AG04450 (cell line): Measurements from ENCODE around the gene PRPH. TPM values are rescaled to one million over a fixed set of nuclear protein-coding genes. Genes with fewer than 3 reads are reported as not detected.

Source experiments
- CTCF ChIA-PET: fragments of 300-600, 350-600 bp; formaldehyde crosslinking; extraction: SDS; loops from one replicate; lab custom pipeline; 2022; ENCODE audit warnings: antibody characterized with exemption, inconsistent platforms; lab: Charles Lee
- POLR2A ChIA-PET: fragments of 350-600 bp; formaldehyde crosslinking; extraction: SDS; loops from one replicate; lab custom pipeline; 2021; ENCODE audit warnings: antibody characterized with exemption, inconsistent platforms; lab: Yijun Ruan, JAX
- DNase-seq: peaks from one replicate; pipeline ENCODE4 v3.0.0-alpha.2; 2011; ENCODE audit warnings: low read depth, low spot score
- H3K27ac ChIP-seq: one replicate; pipeline ENCODE4 v1.5.1; 2012; ENCODE audit warnings: low read depth, low read length, control low read depth
- H3K27me3 ChIP-seq: one replicate; pipeline ENCODE4 v1.6.0; 2012; ENCODE audit warnings: low read length; ENCODE audit not compliant: control insufficient read depth, insufficient read depth
- H3K4me3 ChIP-seq: 2 replicates; pipeline ENCODE4 v1.5.1; 2011; ENCODE audit warnings: mild to moderate bottlenecking, low read depth, low read length, control low read depth
- H3K9me3 ChIP-seq: 2 replicates; pipeline ENCODE4 v1.5.1; 2012; ENCODE audit warnings: low read length; ENCODE audit not compliant: control insufficient read depth, insufficient read depth
- polyA plus RNA-seq: library from polyadenylated mRNA; depleted of rRNA; stranded (reverse); fragments of >200 nt; gene quantifications from 2 replicates; pipeline ENCODE4 v1.2.3, GENCODE V29; 2011
- TF ChIP-seq, protein P1 (sequence below): IDR thresholded peaks from 2 replicates; pipeline ENCODE4 v1.5.1; 2011; ENCODE audit warnings: low read depth, low read length, control low read depth, inconsistent platforms

The PRPH gene
- polyA plus RNA-seq, 1 experiment, result not detected

DNA sequence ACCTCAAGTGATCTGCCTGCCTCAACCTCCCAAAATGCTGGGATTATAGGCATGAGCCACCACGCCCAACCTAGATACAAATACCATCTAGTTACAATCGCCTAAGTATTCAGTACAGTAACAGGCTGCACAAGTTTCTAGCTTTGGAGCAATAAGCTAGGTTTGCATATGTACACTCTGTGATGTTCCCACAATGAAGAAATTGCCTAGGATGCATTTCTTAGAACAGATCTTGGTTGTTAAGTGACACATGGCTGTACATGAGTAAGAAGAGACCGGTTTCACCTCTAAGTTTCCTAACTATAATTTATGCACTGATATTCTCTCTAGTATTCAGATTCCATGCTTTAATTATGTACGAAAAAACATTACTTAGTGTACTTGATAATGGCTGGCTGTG is 35.5 kb upstream of the PRPH start:
- TF ChIP-seq, protein P1, sequence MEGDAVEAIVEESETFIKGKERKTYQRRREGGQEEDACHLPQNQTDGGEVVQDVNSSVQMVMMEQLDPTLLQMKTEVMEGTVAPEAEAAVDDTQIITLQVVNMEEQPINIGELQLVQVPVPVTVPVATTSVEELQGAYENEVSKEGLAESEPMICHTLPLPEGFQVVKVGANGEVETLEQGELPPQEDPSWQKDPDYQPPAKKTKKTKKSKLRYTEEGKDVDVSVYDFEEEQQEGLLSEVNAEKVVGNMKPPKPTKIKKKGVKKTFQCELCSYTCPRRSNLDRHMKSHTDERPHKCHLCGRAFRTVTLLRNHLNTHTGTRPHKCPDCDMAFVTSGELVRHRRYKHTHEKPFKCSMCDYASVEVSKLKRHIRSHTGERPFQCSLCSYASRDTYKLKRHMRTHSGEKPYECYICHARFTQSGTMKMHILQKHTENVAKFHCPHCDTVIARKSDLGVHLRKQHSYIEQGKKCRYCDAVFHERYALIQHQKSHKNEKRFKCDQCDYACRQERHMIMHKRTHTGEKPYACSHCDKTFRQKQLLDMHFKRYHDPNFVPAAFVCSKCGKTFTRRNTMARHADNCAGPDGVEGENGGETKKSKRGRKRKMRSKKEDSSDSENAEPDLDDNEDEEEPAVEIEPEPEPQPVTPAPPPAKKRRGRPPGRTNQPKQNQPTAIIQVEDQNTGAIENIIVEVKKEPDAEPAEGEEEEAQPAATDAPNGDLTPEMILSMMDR, result no peak

DNA sequence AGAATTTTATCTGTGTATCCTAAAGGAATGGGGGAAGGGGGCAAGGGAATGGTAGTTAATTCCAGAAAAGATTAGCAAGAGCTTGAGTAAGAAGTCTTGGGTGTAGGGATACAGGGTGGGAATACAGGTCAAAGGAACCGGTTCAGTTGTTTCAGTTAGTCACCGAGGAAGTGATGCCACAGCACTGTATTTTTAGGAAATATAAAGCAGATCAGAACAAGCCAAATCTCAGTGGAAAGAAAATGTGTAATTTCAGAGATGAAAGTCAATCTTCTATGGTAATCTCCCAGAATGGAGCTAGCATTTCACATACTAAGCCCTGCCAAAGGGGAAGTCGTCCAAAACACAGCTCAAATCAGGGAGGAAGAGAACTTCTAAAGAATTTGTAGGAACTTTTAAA is 34.8 kb upstream of the PRPH start:
- H3K9me3 ChIP-seq, result no peaks in the 10 kb centered on the region; the same call in 1 of the 2 replicates
- no peak overlapping the region for H3K4me3 ChIP-seq
- ChIA-PET POLR2A (interaction anchor here (1.7 kb wide), 1 partner anchor 129 kb away, joined by 5 read pairs; the partner anchor contains the start of gene TUBA1B), CTCF (interaction anchor here (1.2 kb wide), 1 partner anchor 196 kb away, joined by 4 read pairs; no protein-coding TSS in a partner anchor)
- no peak for DNase-seq
- no peaks in the 10 kb centered on the region for H3K27me3 ChIP-seq
- H3K27ac ChIP-seq, result no peak overlapping the region
- TF ChIP-seq, protein P1, result no peak

More for the DNA sequence above, 35.5 kb upstream of the PRPH start:
- DNase-seq, result no peak
- ChIA-PET POLR2A (interaction anchor here (0.7 to 1.7 kb wide), 2 partner anchors 31 to 129 kb away, joined by 4 to 5 read pairs; partner anchors contain the start of gene TUBA1B), CTCF (no interaction called here)
- no peak overlapping the region for H3K27ac ChIP-seq
- no peaks in the 10 kb centered on the region for H3K27me3 ChIP-seq
- H3K9me3 ChIP-seq, result no peaks in the 10 kb centered on the region
- H3K4me3 ChIP-seq, result no peak overlapping the region

DNA sequence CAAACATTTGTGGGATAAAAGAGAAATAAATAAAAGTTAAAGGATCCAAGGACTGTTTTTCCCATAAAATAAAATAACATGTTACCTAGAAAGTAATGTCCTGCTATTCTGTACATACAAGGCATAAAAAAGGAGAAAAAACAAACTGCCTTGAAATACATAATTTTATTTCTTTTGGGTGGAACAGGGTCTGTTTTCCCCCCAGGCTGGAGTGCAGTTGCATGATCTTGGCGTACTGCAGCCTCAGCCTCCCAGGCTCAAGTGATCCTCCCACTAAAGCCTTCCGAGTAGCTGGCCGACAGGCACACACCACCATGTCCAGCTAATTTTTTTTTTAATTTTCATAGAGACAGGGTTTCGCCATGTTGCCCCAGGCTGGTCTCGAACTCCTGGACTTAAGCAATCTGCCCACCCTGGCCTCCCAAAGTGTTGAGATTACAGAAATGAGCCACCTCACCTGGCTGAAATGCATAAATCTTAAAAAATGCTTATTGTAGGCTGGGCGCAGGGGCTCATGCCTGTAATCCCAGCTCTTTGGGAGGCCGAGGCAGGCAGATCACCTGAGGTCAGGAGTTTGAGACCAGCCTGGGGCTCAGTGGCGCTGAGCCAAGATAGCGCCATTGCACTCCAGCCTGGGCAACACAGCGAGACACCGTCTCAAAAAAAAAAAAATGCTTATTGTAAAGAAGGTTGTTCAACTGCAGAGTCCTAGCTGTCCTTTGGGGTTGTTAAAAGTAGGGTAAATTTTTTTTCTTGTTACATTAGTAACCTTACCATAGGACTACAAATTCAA is 34.2 kb upstream of the PRPH start:
- H3K27ac ChIP-seq, result peak overlapping the region; percentile 59
- CTCF ChIA-PET, result interaction anchor here (1.2 kb wide), 1 partner anchor 196 kb away, joined by 4 read pairs; no protein-coding TSS in a partner anchor
- peaks cover 2% of the 10 kb centered on the region for H3K9me3 ChIP-seq
- no peaks in the 10 kb centered on the region for H3K27me3 ChIP-seq
- TF ChIP-seq, protein P1, result no peak
- POLR2A ChIA-PET, result interaction anchor here (0.5 to 1.7 kb wide), 2 partner anchors 66 to 130 kb away, joined by 5 to 9 read pairs; partner anchors contain the start of gene TUBA1B
- no peak for DNase-seq
- no peak overlapping the region for H3K4me3 ChIP-seq

DNA sequence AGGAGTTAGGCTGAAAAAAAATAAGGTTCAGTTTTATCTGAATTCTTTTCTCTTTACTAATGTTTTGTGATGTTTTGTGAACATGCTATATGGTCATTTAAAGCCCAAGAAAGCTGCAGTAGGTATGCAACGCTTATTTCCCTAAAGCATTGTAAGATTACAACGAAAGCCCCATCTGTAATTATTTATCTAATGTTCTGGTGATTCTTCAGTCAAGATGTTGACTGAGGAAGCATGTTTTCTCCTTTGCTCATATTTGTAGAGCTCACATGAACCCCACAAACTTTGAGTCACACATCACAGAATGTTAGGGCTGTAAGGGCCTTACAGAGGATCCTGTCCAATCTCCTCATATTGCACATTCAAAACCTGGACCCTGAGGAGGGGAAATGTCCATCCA is 33.2 kb upstream of the PRPH start:
- Histone ChIP-seq H3K27me3 (no peaks in the 10 kb centered on the region), H3K27ac (peak overlapping the region; percentile 70), H3K4me3 (no peak overlapping the region), H3K9me3 (peaks cover 12% of the 10 kb centered on the region)
- TF ChIP-seq, protein P1, result no peak
- DNase-seq, result no peak
- CTCF ChIA-PET, result no interaction called here
- POLR2A ChIA-PET, result interaction anchor here (0.6 to 1.0 kb wide), 3 partner anchors 22 to 1276 kb away, joined by 3 to 4 read pairs (median 4); no protein-coding TSS in a partner anchor

DNA sequence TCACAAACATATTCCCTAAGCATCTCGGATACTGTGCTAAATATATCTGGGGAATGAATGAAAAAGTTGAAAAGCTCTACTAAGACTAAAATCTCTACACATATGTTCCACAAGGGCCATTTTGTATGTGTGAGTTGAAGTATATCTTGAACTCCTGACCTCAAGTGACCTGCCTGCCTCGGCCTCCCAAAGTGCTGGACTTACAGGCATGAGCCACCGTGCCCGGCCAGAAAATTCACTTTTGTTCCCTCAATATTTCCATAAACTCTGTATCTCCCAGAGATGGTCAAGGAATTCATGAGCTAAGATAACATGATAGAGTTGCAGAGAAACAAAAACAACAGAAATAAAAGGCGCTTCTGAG is 31.6 kb upstream of the PRPH start:
- ChIA-PET CTCF (interaction anchor here (0.9 to 2.1 kb wide), 7 partner anchors 9 to 177 kb away, joined by 3 to 9 read pairs (median 5); partner anchors contain the start of gene LMBR1L), POLR2A (interaction anchor here (0.5 to 2.8 kb wide), 6 partner anchors 43 to 360 kb away, joined by 3 to 17 read pairs (median 4); partner anchors contain the start of genes PRPF40B, TROAP, TUBA1A and TUBA1B)
- H3K9me3 ChIP-seq, result peaks cover 12% of the 10 kb centered on the region
- no peak for DNase-seq
- H3K27me3 ChIP-seq, result no peaks in the 10 kb centered on the region
- TF ChIP-seq, protein P1, result no peak
- H3K27ac ChIP-seq, result no peak overlapping the region
- H3K4me3 ChIP-seq, result no peak overlapping the region
